GM21526 (cell line): ENCODE measurements around the gene SLC9A2.

Experiments used
- ATAC-seq: cut with Tn5 transposase; IDR thresholded peaks from one replicate; pipeline ENCODE4 v1.9.1; 2021; ENCODE audit warnings: moderate library complexity; ENCODE audit not compliant: unreplicated experiment, low FRiP score

The SLC9A2 gene

GRCh38 chr2:102669401-102669800, 50.0 kb downstream of the SLC9A2 start:
- no peak for ATAC-seq

GRCh38 chr2:102672107-102672776, 52.9 kb downstream of the SLC9A2 start:
- ATAC-seq: no peak

GRCh38 chr2:102674370-102674769, 55.0 kb downstream of the SLC9A2 start:
- no peak for ATAC-seq

GRCh38 chr2:102674836-102675235, 55.5 kb downstream of the SLC9A2 start:
- ATAC-seq: no peak

GRCh38 chr2:102677244-102678215, 58.2 kb downstream of the SLC9A2 start:
- no peak for ATAC-seq

- no peak for ATAC-seq
Observed at GRCh38 chr2:102678442-102678841, 59.1 kb downstream of the SLC9A2 start.

- no peak for ATAC-seq
Observed at GRCh38 chr2:102686479-102687439, 67.4 kb downstream of the SLC9A2 start.

- ATAC-seq: no peak
Observed at GRCh38 chr2:102690012-102690411, 70.7 kb downstream of the SLC9A2 start.

GRCh38 chr2:102696463-102696862, 77.1 kb downstream of the SLC9A2 start:
- ATAC-seq: no peak

- ATAC-seq: no peak
Observed at GRCh38 chr2:102698369-102699111, 79.2 kb downstream of the SLC9A2 start.

GRCh38 chr2:102703305-102703704, 84.0 kb downstream of the SLC9A2 start:
- no peak for ATAC-seq

- ATAC-seq: no peak
Observed at GRCh38 chr2:102703748-102704147, 84.4 kb downstream of the SLC9A2 start.

- no peak for ATAC-seq
Observed at GRCh38 chr2:102704531-102704930, 85.2 kb downstream of the SLC9A2 start.

- no peak for ATAC-seq
Observed at GRCh38 chr2:102707796-102708695, 88.7 kb downstream of the SLC9A2 start.

- ATAC-seq: no peak
Observed at GRCh38 chr2:102708847-102709559, 89.7 kb downstream of the SLC9A2 start.

- ATAC-seq: no peak
Observed at GRCh38 chr2:102717308-102718018, 98.1 kb downstream of the SLC9A2 start.
